ENCODE results near the gene TBC1D23. TPM values are rescaled to one million over a fixed set of nuclear protein-coding genes. Genes with fewer than 3 reads are reported as not detected.
"Not testable (repeated sequence)": the region's sequence is repeated elsewhere in the genome, so short reads cannot be mapped to it uniquely, and the experiment has no call there.

The TBC1D23 gene
- total and polyA plus RNA-seq, 11 donors: 13.6 to 41.7 (median 32.9) TPM

DNA sequence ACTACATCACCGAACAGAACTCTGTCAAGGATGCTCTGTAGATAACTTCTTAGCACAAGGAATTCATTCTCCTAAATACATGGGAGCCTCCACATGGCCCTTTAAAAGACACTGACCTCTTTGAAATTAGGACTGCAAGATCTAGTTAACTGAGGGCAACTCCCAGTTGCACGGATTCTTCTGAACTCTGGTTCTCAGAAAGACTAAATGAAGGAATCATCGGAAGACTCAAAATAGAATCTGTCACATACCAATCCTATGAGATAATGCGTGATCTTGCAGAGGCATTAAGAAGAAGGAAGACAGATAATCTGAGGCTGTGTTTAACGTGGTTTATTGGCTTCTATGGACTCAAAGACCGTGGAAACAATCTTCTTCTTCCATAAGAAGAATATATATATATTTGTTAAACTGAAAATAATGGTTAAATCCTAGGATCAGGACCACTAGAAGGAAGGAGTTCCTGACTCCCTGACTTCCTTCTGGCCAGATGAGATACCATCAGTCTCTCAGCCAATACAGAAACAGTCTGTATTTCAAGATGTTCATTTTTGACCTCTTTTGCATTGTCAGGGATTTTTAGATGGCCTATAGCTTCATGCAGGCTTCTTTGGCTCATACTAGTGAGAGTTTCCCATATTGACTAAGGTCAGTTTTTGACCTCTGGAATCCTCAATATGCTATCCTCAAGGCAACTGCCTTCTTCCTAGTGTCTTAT, 33.9 kb upstream of the TBC1D23 start:
- no peak overlapping the region for H3K4me3 ChIP-seq
- peaks cover 0 to 16% (median 10%) of the 10 kb centered on the region in 12 donors for H3K4me1 ChIP-seq
- peaks cover 0 to 11% (median 0%) of the 10 kb centered on the region in 12 donors for H3K9me3 ChIP-seq
- peak in 3 of 4 donors; percentile 31 to 82 (median 66) for ATAC-seq
- 24 to 36% (median 25%) methylated on average over 6 of the region's 6 CpGs for WGBS, 4 donors
- H3K27me3 ChIP-seq: no peaks in the 10 kb centered on the region
- no peak for TF ChIP-seq CTCF (IDR thresholded peaks at IDR 0.05)
- TF ChIP-seq POLR2A (IDR thresholded peaks at IDR 0.05): no peak
- DNase-seq: peak in 1 of 5 donors; percentile 14
- H3K36me3 ChIP-seq: no peaks in the 10 kb centered on the region
- intact Hi-C loops (cut with DNase I): no loop called here
- peak overlapping the region in 10 of 12 donors; percentile 1 to 64 (median 44) for H3K27ac ChIP-seq

GRCh38 chr3:100227511-100227921, 33.3 kb upstream of the TBC1D23 start:
- DNase-seq (no peak), ATAC-seq (no peak)
- H3K4me1 ChIP-seq: peaks cover 0 to 16% (median 10%) of the 10 kb centered on the region in 12 donors
- peaks cover 0 to 11% (median 0%) of the 10 kb centered on the region in 12 donors for H3K9me3 ChIP-seq
- intact Hi-C loops (cut with DNase I): no loop called here
- H3K27ac ChIP-seq: peak overlapping the region in 8 of 12 donors; percentile 12 to 64 (median 52)
- WGBS, 4 donors: 77 to 81% (median 80%) methylated on average over 2 of the region's 2 CpGs
- TF ChIP-seq CTCF (IDR thresholded peaks at IDR 0.05): no peak
- TF ChIP-seq POLR2A (IDR thresholded peaks at IDR 0.05): no peak
- no peaks in the 10 kb centered on the region for H3K36me3 ChIP-seq
- no peak overlapping the region for H3K4me3 ChIP-seq
- no peaks in the 10 kb centered on the region for H3K27me3 ChIP-seq

DNA sequence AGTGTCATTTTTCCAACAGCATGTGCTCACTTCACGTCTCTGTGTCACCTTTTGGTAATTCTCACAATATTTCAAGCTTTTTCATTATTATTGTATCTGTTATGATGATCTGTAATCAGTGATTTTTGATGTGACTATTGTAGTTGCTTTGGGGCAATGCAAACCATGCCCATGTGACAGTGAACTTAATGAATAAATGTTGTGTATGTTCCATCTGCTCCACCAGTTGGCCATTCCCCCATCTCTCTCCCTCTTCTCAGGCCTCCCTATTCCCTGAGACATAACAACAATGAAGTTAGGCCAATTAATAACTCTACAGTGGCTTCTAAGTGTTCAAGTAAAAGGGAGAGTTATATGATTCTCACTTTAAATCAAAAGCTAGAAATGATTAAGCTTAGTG, 32.5 kb upstream of the TBC1D23 start:
- Histone ChIP-seq H3K4me1 (peaks cover 0 to 16% (median 10%) of the 10 kb centered on the region in 12 donors), H3K36me3 (no peaks in the 10 kb centered on the region), H3K27me3 (no peaks in the 10 kb centered on the region), H3K4me3 (no peak overlapping the region), H3K9me3 (peaks cover 0 to 11% (median 0%) of the 10 kb centered on the region in 12 donors), H3K27ac (no peak overlapping the region)
- no peak for DNase-seq
- 95 to 97% (median 96%) methylated on average over 1 of the region's 1 CpG for WGBS, 4 donors
- TF ChIP-seq CTCF (IDR thresholded peaks at IDR 0.05): no peak
- no peak for TF ChIP-seq POLR2A (IDR thresholded peaks at IDR 0.05)
- no peak for ATAC-seq
- intact Hi-C loops (cut with DNase I): no loop called here

DNA sequence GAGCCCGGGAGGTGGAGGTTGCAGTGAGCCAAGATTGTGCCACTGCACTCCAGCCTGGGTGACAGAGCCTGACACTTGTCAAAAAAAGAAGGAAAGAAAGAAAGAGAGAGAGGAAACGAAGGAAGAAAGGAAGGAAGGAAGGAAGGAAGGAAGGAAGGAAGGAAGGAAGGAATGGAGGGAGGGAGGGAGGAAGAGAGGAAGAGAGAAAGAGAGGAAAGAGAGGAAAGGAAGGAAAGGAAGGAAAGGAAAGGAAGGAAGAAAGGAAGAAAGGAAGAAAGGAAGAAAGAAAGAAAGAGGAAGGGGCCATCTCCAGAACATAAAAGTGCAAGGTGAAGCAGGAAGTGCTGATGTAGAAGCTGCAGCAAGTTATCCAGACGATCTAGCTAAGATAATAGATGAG, 31.6 kb upstream of the TBC1D23 start:
- Histone ChIP-seq H3K9me3 (peaks cover 0 to 11% (median 0%) of the 10 kb centered on the region in 12 donors), H3K4me1 (peaks cover 0 to 16% (median 10%) of the 10 kb centered on the region in 12 donors)
- 81 to 93% (median 86%) methylated on average over 3 of the region's 3 CpGs for WGBS, 4 donors
- H3K36me3 ChIP-seq; DNase-seq; H3K27ac ChIP-seq; ATAC-seq; H3K4me3 ChIP-seq; H3K27me3 ChIP-seq; intact Hi-C loops (cut with DNase I): not testable (repeated sequence)

All from heart left ventricle (tissue), 16 donors.